ENCODE results near the gene S100A7. TPM values are rescaled to one million over a fixed set of nuclear protein-coding genes. Genes with fewer than 3 reads are reported as not detected.
"Not testable (repeated sequence)": the region's sequence is repeated elsewhere in the genome, so short reads cannot be mapped to it uniquely, and the experiment has no call there.

Gene S100A7
- total and polyA plus RNA-seq, 2 donors (not counting 1 experiment from before 2014, with no cell fraction given) = not detected

DNA sequence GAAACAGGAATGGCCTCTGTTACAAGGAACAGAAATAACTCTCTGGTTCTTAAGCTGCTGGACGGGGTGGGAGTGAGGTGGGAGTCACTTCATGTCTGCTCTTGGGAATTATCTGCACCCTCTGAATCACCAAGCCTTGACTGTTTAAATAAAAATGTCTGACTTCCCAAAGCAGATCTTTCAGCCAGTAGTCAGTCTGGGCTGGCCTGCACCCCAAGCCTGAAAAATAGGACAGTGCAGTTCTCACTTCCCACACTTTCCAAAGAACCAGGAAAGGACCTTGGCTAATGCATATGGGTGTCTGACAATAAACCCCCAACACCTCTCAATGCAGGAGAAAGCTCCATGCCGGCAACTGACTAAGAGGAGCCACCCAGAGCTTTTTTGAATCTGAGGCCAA, 796 bp downstream of the S100A7 start:
- TF ChIP-seq, protein P1, sequence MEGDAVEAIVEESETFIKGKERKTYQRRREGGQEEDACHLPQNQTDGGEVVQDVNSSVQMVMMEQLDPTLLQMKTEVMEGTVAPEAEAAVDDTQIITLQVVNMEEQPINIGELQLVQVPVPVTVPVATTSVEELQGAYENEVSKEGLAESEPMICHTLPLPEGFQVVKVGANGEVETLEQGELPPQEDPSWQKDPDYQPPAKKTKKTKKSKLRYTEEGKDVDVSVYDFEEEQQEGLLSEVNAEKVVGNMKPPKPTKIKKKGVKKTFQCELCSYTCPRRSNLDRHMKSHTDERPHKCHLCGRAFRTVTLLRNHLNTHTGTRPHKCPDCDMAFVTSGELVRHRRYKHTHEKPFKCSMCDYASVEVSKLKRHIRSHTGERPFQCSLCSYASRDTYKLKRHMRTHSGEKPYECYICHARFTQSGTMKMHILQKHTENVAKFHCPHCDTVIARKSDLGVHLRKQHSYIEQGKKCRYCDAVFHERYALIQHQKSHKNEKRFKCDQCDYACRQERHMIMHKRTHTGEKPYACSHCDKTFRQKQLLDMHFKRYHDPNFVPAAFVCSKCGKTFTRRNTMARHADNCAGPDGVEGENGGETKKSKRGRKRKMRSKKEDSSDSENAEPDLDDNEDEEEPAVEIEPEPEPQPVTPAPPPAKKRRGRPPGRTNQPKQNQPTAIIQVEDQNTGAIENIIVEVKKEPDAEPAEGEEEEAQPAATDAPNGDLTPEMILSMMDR (conservative IDR thresholded peaks at IDR 0.05 in 1 of 2, IDR thresholded peaks at IDR 0.05 in 1 of 2; ENCODE audit: low read depth in 1 of 2, low read length in 2 of 2) = no peak
- no peak for TF ChIP-seq EZH2 (IDR thresholded peaks at IDR 0.05; ENCODE audit: low read length, missing control alignments)
- Histone ChIP-seq H3K4me1 (ENCODE audit: control insufficient read depth, extremely low read depth, insufficient read depth, low read length) (no peaks in the 10 kb centered on the region), H2AFZ (ENCODE audit: low read length) (no peak overlapping the region), H3K9me3 (ENCODE audit: control insufficient read depth, insufficient read depth, low read depth, low read length) (no peaks in the 10 kb centered on the region), H3K27ac (ENCODE audit: insufficient read depth, low read length) (no peak overlapping the region), H3K9ac (ENCODE audit: insufficient read depth, low read length) (no peak overlapping the region), H3K4me2 (ENCODE audit: extremely low read depth, insufficient read depth, low read length) (no peak overlapping the region), H3K4me3 (replicated peaks in 1 of 4; ENCODE audit: control extremely low read depth in 1 of 4, insufficient read depth in 1 of 4, low read depth in 3 of 4, low read length in 4 of 4) (no peak overlapping the region), H3K79me2 (ENCODE audit: control insufficient read depth, insufficient read depth, low read length) (no peaks in the 10 kb centered on the region), H3K27me3 (ENCODE audit: control insufficient read depth, insufficient read depth, low read length) (peaks cover 5% of the 10 kb centered on the region), H4K20me1 (ENCODE audit: control insufficient read depth, extremely low read depth, insufficient read depth, low read length) (no peaks in the 10 kb centered on the region), H3K36me3 (ENCODE audit: control insufficient read depth, insufficient read depth, low read length) (no peaks in the 10 kb centered on the region)
- DNase-seq (ENCODE audit: low read depth in 2 of 2) = no peak

DNA sequence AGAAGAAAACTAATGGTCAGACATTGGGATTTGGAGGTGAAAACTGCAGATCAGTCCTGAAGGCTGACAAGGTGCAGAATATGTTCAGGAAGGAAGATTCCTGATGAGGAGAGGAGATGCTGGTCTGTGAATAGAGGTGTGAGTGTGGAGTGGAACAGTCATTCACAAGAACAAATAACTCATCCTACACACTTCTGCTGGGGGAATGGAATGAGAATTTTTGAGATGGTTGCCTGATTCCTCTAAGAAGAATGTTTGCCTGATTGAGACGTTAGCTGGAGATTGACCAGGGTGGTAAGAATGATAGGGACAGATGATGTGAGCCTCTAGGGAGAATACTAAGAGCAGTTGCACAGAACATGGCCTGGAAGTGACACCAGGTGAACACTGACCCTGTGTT, 4.1 kb downstream of the S100A7 start:
- no peaks in the 10 kb centered on the region for H3K4me1 ChIP-seq (ENCODE audit: control insufficient read depth, extremely low read depth, insufficient read depth, low read length)
- H3K9ac ChIP-seq (ENCODE audit: insufficient read depth, low read length) = no peak overlapping the region
- H3K9me3 ChIP-seq (ENCODE audit: control insufficient read depth, insufficient read depth, low read depth, low read length) = no peaks in the 10 kb centered on the region
- no peak for DNase-seq (ENCODE audit: low read depth in 2 of 2)
- no peak overlapping the region for H3K27ac ChIP-seq (ENCODE audit: insufficient read depth, low read length)
- no peaks in the 10 kb centered on the region for H3K36me3 ChIP-seq (ENCODE audit: control insufficient read depth, insufficient read depth, low read length)
- H3K4me3 ChIP-seq (replicated peaks in 1 of 4; ENCODE audit: control extremely low read depth in 1 of 4, insufficient read depth in 1 of 4, low read depth in 3 of 4, low read length in 4 of 4) = no peak overlapping the region
- H3K79me2 ChIP-seq (ENCODE audit: control insufficient read depth, insufficient read depth, low read length) = no peaks in the 10 kb centered on the region
- TF ChIP-seq EZH2 (IDR thresholded peaks at IDR 0.05; ENCODE audit: low read length, missing control alignments) = no peak
- TF ChIP-seq, protein P1 (conservative IDR thresholded peaks at IDR 0.05 in 1 of 2, IDR thresholded peaks at IDR 0.05 in 1 of 2; ENCODE audit: low read depth in 1 of 2, low read length in 2 of 2) = no peak
- H3K27me3 ChIP-seq (ENCODE audit: control insufficient read depth, insufficient read depth, low read length) = no peaks in the 10 kb centered on the region
- H4K20me1 ChIP-seq (ENCODE audit: control insufficient read depth, extremely low read depth, insufficient read depth, low read length) = no peaks in the 10 kb centered on the region
- no peak overlapping the region for H2AFZ ChIP-seq (ENCODE audit: low read length)
- H3K4me2 ChIP-seq (ENCODE audit: extremely low read depth, insufficient read depth, low read length) = no peak overlapping the region

DNA sequence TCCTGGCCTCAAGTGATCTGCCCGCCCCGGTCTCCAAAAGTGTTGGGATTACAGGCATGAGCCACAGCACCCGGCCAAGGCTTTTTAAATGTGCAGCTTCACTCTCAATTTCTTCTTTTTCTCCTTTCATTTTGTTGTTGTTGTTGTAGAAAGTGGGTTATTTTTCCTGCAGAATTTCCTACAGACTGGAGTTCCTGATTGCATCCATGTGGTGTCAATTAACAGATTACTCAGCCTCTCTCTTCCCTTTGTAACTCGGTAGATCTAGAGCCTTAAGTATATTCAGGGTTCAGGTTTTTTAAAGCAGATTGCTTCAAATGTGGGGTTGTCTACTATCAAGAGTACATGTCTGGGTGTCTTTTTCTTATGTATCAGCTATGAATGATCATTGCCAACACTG, 11.6 kb downstream of the S100A7 start:
- not testable (repeated sequence) for H3K9ac ChIP-seq (ENCODE audit: insufficient read depth, low read length); H3K79me2 ChIP-seq (ENCODE audit: control insufficient read depth, insufficient read depth, low read length); H3K9me3 ChIP-seq (ENCODE audit: control insufficient read depth, insufficient read depth, low read depth, low read length); H3K27me3 ChIP-seq (ENCODE audit: control insufficient read depth, insufficient read depth, low read length); H3K27ac ChIP-seq (ENCODE audit: insufficient read depth, low read length); H3K4me3 ChIP-seq (replicated peaks in 1 of 4; ENCODE audit: control extremely low read depth in 1 of 4, insufficient read depth in 1 of 4, low read depth in 3 of 4, low read length in 4 of 4); H4K20me1 ChIP-seq (ENCODE audit: control insufficient read depth, extremely low read depth, insufficient read depth, low read length); H3K4me1 ChIP-seq (ENCODE audit: control insufficient read depth, extremely low read depth, insufficient read depth, low read length); H2AFZ ChIP-seq (ENCODE audit: low read length); H3K36me3 ChIP-seq (ENCODE audit: control insufficient read depth, insufficient read depth, low read length); H3K4me2 ChIP-seq (ENCODE audit: extremely low read depth, insufficient read depth, low read length)
- peak in 1 of 2 donors; percentile 3 for DNase-seq (ENCODE audit: low read depth in 2 of 2)
